ENCODE measurements around the gene NOSTRIN.

NOSTRIN gene

GRCh38 chr2:168782271-168782670 lies 20.2 kb upstream of the NOSTRIN start:
- no peak for DNase-seq
- Histone ChIP-seq H2AFZ (ENCODE audit: low read length) (no peak overlapping the region), H3K79me2 (ENCODE audit: low read length) (no peaks in the 10 kb centered on the region), H3K9ac (ENCODE audit: low read length) (no peak overlapping the region), H4K20me1 (ENCODE audit: insufficient read depth, low read length) (no peaks in the 10 kb centered on the region), H3K9me3 (replicated peaks; ENCODE audit: insufficient read depth, low read length) (no peaks in the 10 kb centered on the region), H3K4me3 (ENCODE audit: low read length) (no peak overlapping the region), H3K27me3 (replicated peaks; ENCODE audit: insufficient read depth, low read length) (no peaks in the 10 kb centered on the region), H3K27ac (ENCODE audit: low read length) (no peak overlapping the region), H3F3A (ENCODE audit: insufficient read depth, low read length) (no peaks in the 10 kb centered on the region), H3K4me2 (ENCODE audit: low read depth, low read length) (no peak overlapping the region), H3K9me2 (replicated peaks; ENCODE audit: insufficient read depth, low read length) (no peaks in the 10 kb centered on the region), H3K4me1 (ENCODE audit: low read length) (no peaks in the 10 kb centered on the region), H3K36me3 (replicated peaks; ENCODE audit: insufficient read depth, low read length) (no peaks in the 10 kb centered on the region)
- TF ChIP-seq CTCF (IDR thresholded peaks at IDR 0.05; ENCODE audit: low read length): no peak
- TF ChIP-seq EZH2phosphoT487 (IDR thresholded peaks at IDR 0.05; ENCODE audit: low read length): no peak
- no peak for TF ChIP-seq EZH2 (optimal IDR thresholded peaks at IDR 0.05; ENCODE audit: low read depth, low read length)

GRCh38 chr2:168784993-168785392 lies 17.4 kb upstream of the NOSTRIN start:
- TF ChIP-seq EZH2phosphoT487 (IDR thresholded peaks at IDR 0.05; ENCODE audit: low read length) (no peak), CTCF (IDR thresholded peaks at IDR 0.05; ENCODE audit: low read length) (no peak), EZH2 (optimal IDR thresholded peaks at IDR 0.05; ENCODE audit: low read depth, low read length) (no peak)

GRCh38 chr2:168787098-168787781 lies 15.2 kb upstream of the NOSTRIN start:
- no peak overlapping the region for H3K9ac ChIP-seq (ENCODE audit: low read length)
- no peak overlapping the region for H3K27ac ChIP-seq (ENCODE audit: low read length)
- no peaks in the 10 kb centered on the region for H3K27me3 ChIP-seq (replicated peaks; ENCODE audit: insufficient read depth, low read length)
- no peak overlapping the region for H3K4me2 ChIP-seq (ENCODE audit: low read depth, low read length)
- H3K9me2 ChIP-seq (replicated peaks; ENCODE audit: insufficient read depth, low read length): no peaks in the 10 kb centered on the region
- no peaks in the 10 kb centered on the region for H4K20me1 ChIP-seq (ENCODE audit: insufficient read depth, low read length)
- no peak overlapping the region for H2AFZ ChIP-seq (ENCODE audit: low read length)
- no peaks in the 10 kb centered on the region for H3K4me1 ChIP-seq (ENCODE audit: low read length)
- DNase-seq: no peak
- no peaks in the 10 kb centered on the region for H3F3A ChIP-seq (ENCODE audit: insufficient read depth, low read length)
- TF ChIP-seq EZH2phosphoT487 (IDR thresholded peaks at IDR 0.05; ENCODE audit: low read length) (no peak), EZH2 (optimal IDR thresholded peaks at IDR 0.05; ENCODE audit: low read depth, low read length) (no peak), CTCF (IDR thresholded peaks at IDR 0.05; ENCODE audit: low read length) (no peak)
- no peaks in the 10 kb centered on the region for H3K79me2 ChIP-seq (ENCODE audit: low read length)
- no peaks in the 10 kb centered on the region for H3K36me3 ChIP-seq (replicated peaks; ENCODE audit: insufficient read depth, low read length)
- no peak overlapping the region for H3K4me3 ChIP-seq (ENCODE audit: low read length)
- no peaks in the 10 kb centered on the region for H3K9me3 ChIP-seq (replicated peaks; ENCODE audit: insufficient read depth, low read length)

More at GRCh38 chr2:168784993-168785392, 17.4 kb upstream of the NOSTRIN start:
- no peaks in the 10 kb centered on the region for H4K20me1 ChIP-seq (ENCODE audit: insufficient read depth, low read length)
- H3K27me3 ChIP-seq (replicated peaks; ENCODE audit: insufficient read depth, low read length): no peaks in the 10 kb centered on the region
- no peak overlapping the region for H2AFZ ChIP-seq (ENCODE audit: low read length)
- DNase-seq: no peak
- no peaks in the 10 kb centered on the region for H3K9me3 ChIP-seq (replicated peaks; ENCODE audit: insufficient read depth, low read length)
- H3K79me2 ChIP-seq (ENCODE audit: low read length): no peaks in the 10 kb centered on the region
- no peak overlapping the region for H3K4me2 ChIP-seq (ENCODE audit: low read depth, low read length)
- no peaks in the 10 kb centered on the region for H3K36me3 ChIP-seq (replicated peaks; ENCODE audit: insufficient read depth, low read length)
- no peak overlapping the region for H3K4me3 ChIP-seq (ENCODE audit: low read length)
- no peaks in the 10 kb centered on the region for H3K4me1 ChIP-seq (ENCODE audit: low read length)
- H3F3A ChIP-seq (ENCODE audit: insufficient read depth, low read length): no peaks in the 10 kb centered on the region
- no peak overlapping the region for H3K9ac ChIP-seq (ENCODE audit: low read length)
- H3K27ac ChIP-seq (ENCODE audit: low read length): no peak overlapping the region
- no peaks in the 10 kb centered on the region for H3K9me2 ChIP-seq (replicated peaks; ENCODE audit: insufficient read depth, low read length)

Data from MM.1S (cell line).